Measurements from ENCODE around the gene MYL1.

The MYL1 gene

DNA sequence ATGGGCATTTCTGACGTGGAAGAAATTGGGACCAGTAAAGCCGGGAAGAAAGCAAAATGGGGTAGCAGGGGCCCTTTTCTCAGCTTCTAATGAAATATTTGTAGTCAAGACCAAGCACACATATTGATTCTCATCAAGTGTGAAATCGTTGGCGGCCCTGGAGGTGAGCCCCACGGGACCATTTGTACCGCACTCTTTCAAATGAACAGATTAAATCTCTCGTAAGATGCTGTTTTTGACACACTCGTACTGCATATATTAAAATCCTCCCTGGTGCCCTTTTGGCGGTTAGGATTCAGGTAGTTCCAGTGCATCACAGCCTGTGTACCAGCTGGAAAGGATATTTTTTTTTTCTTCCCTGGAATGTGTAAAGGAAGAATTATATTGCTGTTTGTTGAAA lies 9.9 kb upstream of the MYL1 start:
- TF ChIP-seq CTCF (IDR thresholded peaks at IDR 0.05; ENCODE audit: low read depth, low read length), result no peak
- no peak overlapping the region for H3K4me3 ChIP-seq (ENCODE audit: low read depth, low read length)
- DNase-seq (ENCODE audit: low read depth, low spot score), result no peak
- in situ Hi-C loops (cut with HindIII; ENCODE audit: low sequenced_read_pairs), result no loop called here

DNA sequence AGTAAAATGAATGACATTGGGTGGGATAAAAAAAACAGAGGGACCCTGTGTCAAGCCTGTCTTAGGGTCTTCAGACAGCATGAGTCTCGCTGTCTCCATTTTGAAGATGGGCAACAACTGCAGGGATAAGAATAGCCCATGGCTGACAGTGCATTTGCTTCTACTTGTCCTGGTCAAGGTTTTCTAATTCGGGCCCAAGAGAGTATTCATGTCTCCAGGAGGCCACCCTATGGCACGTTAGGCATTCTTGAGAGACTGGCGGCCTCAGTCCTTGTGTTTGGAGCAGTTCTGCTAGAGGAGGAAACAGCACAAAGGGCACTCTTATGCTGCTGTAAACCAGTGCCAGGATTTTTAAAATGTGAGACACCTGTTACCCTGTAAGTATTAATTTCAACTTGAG lies 9.5 kb upstream of the MYL1 start:
- in situ Hi-C loops (cut with HindIII; ENCODE audit: low sequenced_read_pairs), result no loop called here
- TF ChIP-seq CTCF (IDR thresholded peaks at IDR 0.05; ENCODE audit: low read depth, low read length), result no peak
- DNase-seq (ENCODE audit: low read depth, low spot score), result no peak
- no peak overlapping the region for H3K4me3 ChIP-seq (ENCODE audit: low read depth, low read length)

GRCh38 chr2:210323003-210323402 lies 8.0 kb upstream of the MYL1 start:
- no peak for DNase-seq (ENCODE audit: low read depth, low spot score)
- no peak for TF ChIP-seq CTCF (IDR thresholded peaks at IDR 0.05; ENCODE audit: low read depth, low read length)
- no peak overlapping the region for H3K4me3 ChIP-seq (ENCODE audit: low read depth, low read length)
- in situ Hi-C loops (cut with HindIII; ENCODE audit: low sequenced_read_pairs), result no loop called here

DNA sequence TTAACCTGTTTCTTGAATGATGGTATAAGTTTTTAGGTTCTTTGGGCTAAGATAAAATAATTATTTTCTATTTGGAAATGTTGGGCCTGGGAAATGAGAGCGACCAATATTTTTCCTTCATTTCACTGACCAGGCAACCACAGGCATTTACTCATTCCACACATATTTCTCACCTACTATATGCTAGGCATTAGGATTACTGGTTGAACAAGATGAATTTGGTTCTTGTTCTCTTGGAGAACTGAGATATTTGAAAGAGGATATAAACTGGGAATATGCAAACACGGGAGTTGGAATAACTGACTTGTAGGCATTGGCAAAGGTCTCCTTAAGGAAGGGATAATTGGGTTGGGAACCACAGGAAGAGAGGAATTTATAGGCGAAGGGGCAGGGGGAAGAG lies 3.9 kb upstream of the MYL1 start:
- in situ Hi-C loops (cut with HindIII; ENCODE audit: low sequenced_read_pairs), result no loop called here
- peak; percentile 31 for DNase-seq (ENCODE audit: low read depth, low spot score)
- no peak overlapping the region for H3K4me3 ChIP-seq (ENCODE audit: low read depth, low read length)
- TF ChIP-seq CTCF (IDR thresholded peaks at IDR 0.05; ENCODE audit: low read depth, low read length), result no peak

DNA sequence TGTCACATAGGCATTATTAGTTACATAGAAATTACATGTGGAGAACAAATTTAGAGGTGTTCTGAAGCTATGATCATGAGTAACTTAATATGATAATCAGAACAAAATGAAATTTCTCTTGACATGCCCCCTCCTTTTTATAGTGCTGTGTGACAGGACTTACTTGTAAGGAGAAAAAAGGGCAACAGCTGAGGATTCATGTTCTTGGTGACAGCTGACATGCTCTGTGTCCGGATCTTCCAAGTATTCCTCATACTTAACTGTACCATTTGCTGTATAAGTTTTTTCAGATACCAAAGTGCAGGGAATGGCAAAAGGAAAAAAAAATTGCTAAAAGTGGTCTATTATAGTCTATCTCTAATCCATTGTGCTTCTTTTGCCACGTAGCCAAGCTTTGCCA lies 3.5 kb upstream of the MYL1 start:
- DNase-seq (ENCODE audit: low read depth, low spot score), result no peak
- in situ Hi-C loops (cut with HindIII; ENCODE audit: low sequenced_read_pairs), result no loop called here
- no peak overlapping the region for H3K4me3 ChIP-seq (ENCODE audit: low read depth, low read length)
- TF ChIP-seq CTCF (IDR thresholded peaks at IDR 0.05; ENCODE audit: low read depth, low read length), result no peak

DNA sequence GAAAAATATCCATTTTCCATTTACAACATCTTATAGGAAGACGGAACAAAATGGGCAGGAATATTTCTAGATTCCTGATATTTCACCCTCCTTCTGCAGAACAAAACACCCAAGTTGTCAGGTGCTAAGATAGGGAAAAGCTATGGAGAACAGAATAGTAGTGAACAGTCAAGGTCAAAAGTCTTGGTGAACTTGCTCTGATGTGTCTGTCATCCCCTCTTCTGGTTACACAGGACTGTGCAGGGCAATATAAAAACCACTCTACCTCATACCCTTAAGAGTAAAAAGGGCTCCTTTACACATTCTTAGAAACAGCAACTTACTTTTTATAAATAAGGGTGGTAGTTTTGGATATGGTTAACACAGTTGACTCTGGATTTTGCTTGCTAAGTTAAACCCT lies 4.4 kb downstream of the MYL1 start:
- no peak for DNase-seq (ENCODE audit: low read depth, low spot score)
- in situ Hi-C loops (cut with HindIII; ENCODE audit: low sequenced_read_pairs), result no loop called here
- TF ChIP-seq CTCF (IDR thresholded peaks at IDR 0.05; ENCODE audit: low read depth, low read length), result no peak

More for the DNA sequence above, 4.4 kb downstream of the MYL1 start:
- H3K4me3 ChIP-seq (ENCODE audit: low read depth, low read length), result no peak overlapping the region

Measured in astrocyte of the spinal cord (primary cell).